SK-N-SH (cell line): ENCODE data around the gene FLRT2. TPM values are rescaled to one million over a fixed set of nuclear protein-coding genes. Genes with fewer than 3 reads are reported as not detected.

Experiments
- CTCF ChIA-PET: fragments of 300-600, 350-600 bp; formaldehyde crosslinking; extraction: SDS; loops from one replicate; lab custom pipeline; 2021; lab: Yijun Ruan, JAX
- POLR2A ChIA-PET: fragments of 350-600 bp; sonication (Branson Sonifier 250); formaldehyde crosslinking; extraction: SDS; loops from one replicate; lab custom pipeline; 2020; ENCODE audit warnings: antibody characterized with exemption, inconsistent platforms; lab: Yijun Ruan, JAX
- DNase-seq: peaks from one replicate; pipeline ENCODE4 v3.0.0; 2012
- H2AFZ ChIP-seq: fragments of 200-600 bp; sonication (generic); 2 replicates; pipeline ENCODE4 v1.8.1; 2016; ENCODE audit warnings: antibody characterized with exemption, mild to moderate bottlenecking, low read depth
- H3F3A ChIP-seq: fragments of 200-600 bp; sonication (generic); replicated peaks from 2 replicates; pipeline ENCODE3; 2016; ENCODE audit warnings: antibody characterized with exemption, mild to moderate bottlenecking; ENCODE audit not compliant: insufficient read depth
- H3K27ac ChIP-seq, 2 experiments: fragments of 200-500 bp in 1 of 2; fragments of 200-600 bp in 1 of 2; sonication (Bioruptor generic) in 1 of 2; sonication (generic), shearing (Covaris generic) in 1 of 2; 2 replicates each; pipeline versions ENCODE4 v1.5.1 to v1.6.1; 2014 to 2016; ENCODE audit warnings: low read depth in 2 of 2, inconsistent platforms in 1 of 2, low read length in 1 of 2, mild to moderate bottlenecking in 1 of 2, mixed read lengths in 1 of 2
- H3K27me3 ChIP-seq: fragments of 200-600 bp; sonication (generic), shearing (Covaris generic); 2 replicates; pipeline ENCODE4 v1.6.1; 2016; ENCODE audit warnings: mixed run types; ENCODE audit not compliant: insufficient read depth
- H3K36me3 ChIP-seq, 2 experiments: fragments of 200-500 bp in 1 of 2; fragments of 200-600 bp in 1 of 2; sonication (Bioruptor generic) in 1 of 2; sonication (generic) in 1 of 2; replicated peaks in 1 of 2; 2 replicates each; pipeline versions ENCODE3 to v1.5.1; 2014 to 2016; ENCODE audit warnings: low read length in 1 of 2, mild to moderate bottlenecking in 1 of 2; ENCODE audit not compliant: insufficient read depth in 2 of 2, control insufficient read depth in 1 of 2
- H3K4me1 ChIP-seq, 2 experiments: fragments of 200-500 bp in 1 of 2; fragments of 200-600 bp in 1 of 2; sonication (Bioruptor generic) in 1 of 2; sonication (generic), shearing (Covaris generic) in 1 of 2; 2 replicates each; pipeline versions ENCODE4 v1.5.1 to v1.6.1; 2014 to 2016; ENCODE audit warnings: low read depth in 1 of 2, low read length in 1 of 2, mixed run types in 1 of 2; ENCODE audit not compliant: insufficient read depth in 2 of 2, control insufficient read depth in 1 of 2
- H3K4me2 ChIP-seq: fragments of 200-600 bp; sonication (generic), shearing (Covaris generic); 2 replicates; pipeline ENCODE4 v1.6.1; 2017; ENCODE audit warnings: mixed run types
- H3K4me3 ChIP-seq, 2 experiments: fragments of 200-500 bp in 1 of 2; fragments of 200-600 bp in 1 of 2; sonication (Bioruptor generic) in 1 of 2; sonication (generic), shearing (Covaris generic) in 1 of 2; 2 replicates each; pipeline versions ENCODE4 v1.5.1 to v1.8.1; 2014 to 2016; ENCODE audit warnings: low read depth in 2 of 2, inconsistent platforms in 1 of 2, low read length in 1 of 2, mild to moderate bottlenecking in 1 of 2, mixed read lengths in 1 of 2, moderate library complexity in 1 of 2
- H3K79me2 ChIP-seq: fragments of 200-600 bp; sonication (generic); 2 replicates; pipeline ENCODE4 v1.8.1; 2017; ENCODE audit warnings: mild to moderate bottlenecking; ENCODE audit not compliant: insufficient read depth
- H3K9ac ChIP-seq: fragments of 200-600 bp; sonication (generic); 2 replicates; pipeline ENCODE4 v1.6.1; 2017; ENCODE audit warnings: mixed run types
- H3K9me2 ChIP-seq: fragments of 200-600 bp; sonication (generic); 2 replicates; pipeline ENCODE4 v1.6.1; 2017; ENCODE audit warnings: mixed run types
- H3K9me3 ChIP-seq: fragments of 200-600 bp; sonication (generic); 2 replicates; pipeline ENCODE4 v1.6.1; 2017; ENCODE audit warnings: mixed run types, mild to moderate bottlenecking, moderate library complexity
- H4K20me1 ChIP-seq: fragments of 200-600 bp; sonication (generic); 2 replicates; pipeline ENCODE4 v1.6.1; 2017; ENCODE audit warnings: mild to moderate bottlenecking, mixed run types; ENCODE audit not compliant: insufficient read depth
- CHD2 ChIP-seq: fragments of 150-350 bp; IDR thresholded peaks from 2 replicates; pipeline ENCODE4 v1.6.1; 2018; ENCODE audit warnings: low read length; ENCODE audit not compliant: partially characterized antibody
- ELF1 ChIP-seq: IDR thresholded peaks from 2 replicates; pipeline ENCODE4 v1.4.0; 2012
- EP300 ChIP-seq, 2 experiments: IDR thresholded peaks; 2 replicates each; pipeline versions ENCODE4 v1.4.0 to v1.6.1; 2012; ENCODE audit warnings: borderline replicate concordance in 1 of 2, low read depth in 1 of 2, low read length in 1 of 2
- EZH2phosphoT487 ChIP-seq: fragments of 200-600 bp; sonication (generic); IDR thresholded peaks from 2 replicates; pipeline ENCODE4 v1.6.1; 2017; ENCODE audit warnings: low read depth, mixed run types, mild to moderate bottlenecking, antibody characterized with exemption, moderate library complexity, borderline replicate concordance
- FOSL2 ChIP-seq: IDR thresholded peaks from 2 replicates; pipeline ENCODE4 v1.4.0; 2012; ENCODE audit warnings: low read depth, mild to moderate bottlenecking, moderate library complexity, borderline replicate concordance
- FOXJ3 ChIP-seq: sonication (generic); formaldehyde crosslinking; IDR thresholded peaks from 2 replicates; pipeline ENCODE4 v1.5.1; 2020; ENCODE audit warnings: mild to moderate bottlenecking, missing genetic modification reagents
- FOXM1 ChIP-seq: IDR thresholded peaks from 2 replicates; pipeline ENCODE4 v1.4.0; 2012; ENCODE audit warnings: low read depth, mild to moderate bottlenecking
- GABPA ChIP-seq: IDR thresholded peaks from 2 replicates; pipeline ENCODE4 v1.4.0; 2012; ENCODE audit warnings: low read depth, mild to moderate bottlenecking
- GATA2 ChIP-seq: sonication (generic); formaldehyde crosslinking; IDR thresholded peaks from 2 replicates; pipeline ENCODE4 v1.5.0; 2020; ENCODE audit warnings: mild to moderate bottlenecking, missing genetic modification reagents
- JUND ChIP-seq: IDR thresholded peaks from 2 replicates; pipeline ENCODE4 v1.4.0; 2012
- MEF2A ChIP-seq: IDR thresholded peaks from 2 replicates; pipeline ENCODE4 v1.4.0; 2012; ENCODE audit warnings: low read depth, borderline replicate concordance
- MXI1 ChIP-seq: IDR thresholded peaks from 2 replicates; pipeline ENCODE4 v1.6.1; 2012; ENCODE audit warnings: mild to moderate bottlenecking, low read depth, low read length, improper control_type of control experiment
- NFIC ChIP-seq: IDR thresholded peaks from 2 replicates; pipeline ENCODE4 v1.4.0; 2012; ENCODE audit warnings: borderline replicate concordance
- NRF1 ChIP-seq: IDR thresholded peaks from 2 replicates; pipeline ENCODE4 v1.6.1; 2012; ENCODE audit warnings: low read depth, mild to moderate bottlenecking, low read length
- POLR2AphosphoS5 ChIP-seq: IDR thresholded peaks from 2 replicates; pipeline ENCODE4 v1.6.1; 2012; ENCODE audit warnings: low read depth, low read length
- RAD21 ChIP-seq: IDR thresholded peaks from 2 replicates; pipeline ENCODE4 v1.6.1; 2012; ENCODE audit warnings: mild to moderate bottlenecking, low read length
- RCOR1 ChIP-seq: fragments of 150-350 bp; IDR thresholded peaks from 2 replicates; pipeline ENCODE4 v1.6.1; 2017; ENCODE audit warnings: antibody characterized with exemption, low read length
- RFX5 ChIP-seq: IDR thresholded peaks from 2 replicates; pipeline ENCODE4 v1.6.1; 2012; ENCODE audit warnings: mild to moderate bottlenecking, improper control_type of control experiment, low read length
- RXRA ChIP-seq: IDR thresholded peaks from 2 replicates; pipeline ENCODE4 v1.4.0; 2012; ENCODE audit warnings: low read depth, mild to moderate bottlenecking, borderline replicate concordance
- SIN3A ChIP-seq: IDR thresholded peaks from 2 replicates; pipeline ENCODE4 v1.6.1; 2012; ENCODE audit warnings: low read depth, mild to moderate bottlenecking, low read length, moderate library complexity, borderline replicate concordance
- SMC3 ChIP-seq: IDR thresholded peaks from 2 replicates; pipeline ENCODE4 v1.6.1; 2012; ENCODE audit warnings: low read depth, low read length, improper control_type of control experiment
- TAF1 ChIP-seq: IDR thresholded peaks from 2 replicates; pipeline ENCODE4 v1.6.1; 2012; ENCODE audit warnings: low read depth, mild to moderate bottlenecking, low read length, moderate library complexity, borderline replicate concordance
- TCF12 ChIP-seq: IDR thresholded peaks from 2 replicates; pipeline ENCODE4 v1.4.0; 2012
- TEAD4 ChIP-seq: IDR thresholded peaks from 2 replicates; pipeline ENCODE4 v1.4.0; 2012; ENCODE audit warnings: mild to moderate bottlenecking, borderline replicate concordance; ENCODE audit not compliant: insufficient read depth
- USF2 ChIP-seq: fragments of 150-350 bp; IDR thresholded peaks from 2 replicates; pipeline ENCODE4 v1.6.1; 2017; ENCODE audit warnings: antibody characterized with exemption, low read length, low read depth, borderline replicate concordance
- YY1 ChIP-seq: IDR thresholded peaks from 2 replicates; pipeline ENCODE4 v1.4.0; 2012; ENCODE audit warnings: low read depth, mild to moderate bottlenecking
- WGBS: methylation state at CpG from one replicate; pipeline ENCODE4 v1.1.6; 2017; ENCODE audit warnings: low lambda C conversion rate; 5-methylcytosine and 5-hydroxymethylcytosine counted together
- polyA plus RNA-seq, 3 experiments: library from polyadenylated mRNA; depleted of rRNA; stranded (reverse); fragments of >200 nt; gene quantifications; 2 replicates each; pipeline ENCODE4 v1.2.3, GENCODE V29; 2012
- TF ChIP-seq, protein P1 (sequence below): IDR thresholded peaks from 2 replicates; pipeline ENCODE4; 2012
- TF ChIP-seq, protein P2 (sequence below): IDR thresholded peaks from 2 replicates; pipeline ENCODE4 v1.4.0; 2012; ENCODE audit warnings: low read depth, borderline replicate concordance
- TF ChIP-seq, protein P3 (sequence below): IDR thresholded peaks from 2 replicates; pipeline ENCODE4 v1.4.0; 2012; ENCODE audit warnings: low read depth
- TF ChIP-seq, protein P4 (sequence below): IDR thresholded peaks from 2 replicates; pipeline ENCODE4 v1.4.0; 2012; ENCODE audit warnings: low read depth, borderline replicate concordance

Gene FLRT2
- polyA plus RNA-seq, 1 of the 3 experiments (the other 2 are of a cell fraction), result 10.8 TPM

- DNase-seq, result no peak
- ChIA-PET POLR2A (no interaction called here), CTCF (no interaction called here)
- no peaks in the 10 kb centered on the region for H3K9me2 ChIP-seq
- 4% methylated on average over 5 of the region's 5 CpGs for WGBS
- peaks cover 25% of the 10 kb centered on the region for H3F3A ChIP-seq
- H4K20me1 ChIP-seq, result no peaks in the 10 kb centered on the region
- H3K27ac ChIP-seq, result peak overlapping the region; percentile 70 to 93
- peaks cover 16% of the 10 kb centered on the region; the same call in 1 of the 2 replicates for H3K79me2 ChIP-seq
- TF ChIP-seq EP300 (IDR thresholded peaks at IDR 0.05; ENCODE audit: borderline replicate concordance in 1 of 2, low read depth in 1 of 2, low read length in 1 of 2), result peak; percentile 42 to 92; a peak in 2 of 4 replicates
- TF ChIP-seq TCF12, result peak; percentile 98
- no peak for TF ChIP-seq GATA2 (CRISPR knock-in tag)
- TF ChIP-seq RXRA, result no peak
- TF ChIP-seq TAF1, result peak; percentile 43; the same call in 1 of the 2 replicates
- peak; percentile 67 for TF ChIP-seq POLR2AphosphoS5
- 0 out of 2 replicates have a peak, but pooled peaks have one; percentile 16 for TF ChIP-seq ELF1
- TF ChIP-seq EZH2phosphoT487, result no peak
- TF ChIP-seq USF2, result no peak
- TF ChIP-seq TEAD4, result peak; percentile 65
- TF ChIP-seq RAD21, result no peak
- TF ChIP-seq, protein P1, sequence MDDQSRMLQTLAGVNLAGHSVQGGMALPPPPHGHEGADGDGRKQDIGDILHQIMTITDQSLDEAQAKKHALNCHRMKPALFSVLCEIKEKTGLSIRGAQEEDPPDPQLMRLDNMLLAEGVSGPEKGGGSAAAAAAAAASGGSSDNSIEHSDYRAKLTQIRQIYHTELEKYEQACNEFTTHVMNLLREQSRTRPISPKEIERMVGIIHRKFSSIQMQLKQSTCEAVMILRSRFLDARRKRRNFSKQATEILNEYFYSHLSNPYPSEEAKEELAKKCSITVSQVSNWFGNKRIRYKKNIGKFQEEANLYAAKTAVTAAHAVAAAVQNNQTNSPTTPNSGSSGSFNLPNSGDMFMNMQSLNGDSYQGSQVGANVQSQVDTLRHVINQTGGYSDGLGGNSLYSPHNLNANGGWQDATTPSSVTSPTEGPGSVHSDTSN, result peak; percentile 79
- TF ChIP-seq NFIC, result peak; percentile 64
- TF ChIP-seq JUND, result peak; percentile 96
- no peak for TF ChIP-seq SMC3
- 0 out of 2 replicates have a peak, but pooled peaks have one; percentile 17 for TF ChIP-seq MEF2A
- TF ChIP-seq RCOR1, result no peak
- peak; percentile 25; the same call in 1 of the 2 replicates for TF ChIP-seq YY1
- TF ChIP-seq, protein P2, sequence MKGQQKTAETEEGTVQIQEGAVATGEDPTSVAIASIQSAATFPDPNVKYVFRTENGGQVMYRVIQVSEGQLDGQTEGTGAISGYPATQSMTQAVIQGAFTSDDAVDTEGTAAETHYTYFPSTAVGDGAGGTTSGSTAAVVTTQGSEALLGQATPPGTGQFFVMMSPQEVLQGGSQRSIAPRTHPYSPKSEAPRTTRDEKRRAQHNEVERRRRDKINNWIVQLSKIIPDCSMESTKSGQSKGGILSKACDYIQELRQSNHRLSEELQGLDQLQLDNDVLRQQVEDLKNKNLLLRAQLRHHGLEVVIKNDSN, result no peak; the same call in 1 of the 2 replicates
- TF ChIP-seq, protein P3, sequence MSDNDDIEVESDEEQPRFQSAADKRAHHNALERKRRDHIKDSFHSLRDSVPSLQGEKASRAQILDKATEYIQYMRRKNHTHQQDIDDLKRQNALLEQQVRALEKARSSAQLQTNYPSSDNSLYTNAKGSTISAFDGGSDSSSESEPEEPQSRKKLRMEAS, result no peak
- TF ChIP-seq RFX5, result no peak
- TF ChIP-seq CHD2, result no peak
- TF ChIP-seq, protein P4, sequence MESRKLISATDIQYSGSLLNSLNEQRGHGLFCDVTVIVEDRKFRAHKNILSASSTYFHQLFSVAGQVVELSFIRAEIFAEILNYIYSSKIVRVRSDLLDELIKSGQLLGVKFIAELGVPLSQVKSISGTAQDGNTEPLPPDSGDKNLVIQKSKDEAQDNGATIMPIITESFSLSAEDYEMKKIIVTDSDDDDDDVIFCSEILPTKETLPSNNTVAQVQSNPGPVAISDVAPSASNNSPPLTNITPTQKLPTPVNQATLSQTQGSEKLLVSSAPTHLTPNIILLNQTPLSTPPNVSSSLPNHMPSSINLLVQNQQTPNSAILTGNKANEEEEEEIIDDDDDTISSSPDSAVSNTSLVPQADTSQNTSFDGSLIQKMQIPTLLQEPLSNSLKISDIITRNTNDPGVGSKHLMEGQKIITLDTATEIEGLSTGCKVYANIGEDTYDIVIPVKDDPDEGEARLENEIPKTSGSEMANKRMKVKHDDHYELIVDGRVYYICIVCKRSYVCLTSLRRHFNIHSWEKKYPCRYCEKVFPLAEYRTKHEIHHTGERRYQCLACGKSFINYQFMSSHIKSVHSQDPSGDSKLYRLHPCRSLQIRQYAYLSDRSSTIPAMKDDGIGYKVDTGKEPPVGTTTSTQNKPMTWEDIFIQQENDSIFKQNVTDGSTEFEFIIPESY, result peak; percentile 20; the same call in 1 of the 2 replicates
- TF ChIP-seq FOSL2, result peak; percentile 85
- TF ChIP-seq MXI1, result no peak
- TF ChIP-seq SIN3A, result no peak
- peak; percentile 94 for TF ChIP-seq FOXM1
- no peak for TF ChIP-seq FOXJ3 (CRISPR knock-in tag)
- TF ChIP-seq GABPA, result no peak
- no peak for TF ChIP-seq NRF1
- peaks cover 0 to 11% of the 10 kb centered on the region in 2 experiments; a peak in 2 of 4 replicates for H3K4me1 ChIP-seq
- peak overlapping the region; percentile 59; the same call in 1 of the 2 replicates for H3K9ac ChIP-seq
- peak overlapping the region; percentile 24 to 56; a peak in 3 of 4 replicates for H3K4me3 ChIP-seq
- no peaks in the 10 kb centered on the region for H3K36me3 ChIP-seq
- peak overlapping the region; percentile 60 for H2AFZ ChIP-seq
- H3K4me2 ChIP-seq, result peak overlapping the region; percentile 75
- H3K27me3 ChIP-seq, result no peaks in the 10 kb centered on the region
- H3K9me3 ChIP-seq, result no peaks in the 10 kb centered on the region
These were observed 13.5 kb upstream of the FLRT2 start for GRCh38 chr14:85516239-85517113.
